KMS-11 (cell line): Measurements from ENCODE around the gene TUBB2B.

Source experiments
- H2AFZ ChIP-seq: fragments of 200-600 bp; sonication (generic); 2 replicates; pipeline ENCODE4 v1.6.1; 2016; ENCODE audit warnings: antibody characterized with exemption, mixed run types, low read depth
- H3K27ac ChIP-seq: fragments of 200-600 bp; sonication (generic); 2 replicates; pipeline ENCODE4 v1.6.1; 2016; ENCODE audit warnings: mild to moderate bottlenecking, mixed run types
- H3K27me3 ChIP-seq: fragments of 200-600 bp; sonication (generic); 2 replicates; pipeline ENCODE4 v1.6.1; 2017; ENCODE audit warnings: mild to moderate bottlenecking, low read depth, mixed run types, moderate library complexity; ENCODE audit not compliant: insufficient read depth
- H3K36me3 ChIP-seq: fragments of 200-600 bp; sonication (generic); 2 replicates; pipeline ENCODE4 v1.6.1; 2017; ENCODE audit warnings: mild to moderate bottlenecking, mixed run types; ENCODE audit not compliant: insufficient read depth
- H3K4me1 ChIP-seq: fragments of 200-600 bp; sonication (generic); 2 replicates; pipeline ENCODE4 v1.6.1; 2016; ENCODE audit warnings: mild to moderate bottlenecking, low read depth, mixed run types; ENCODE audit not compliant: poor library complexity, severe bottlenecking
- H3K4me2 ChIP-seq: fragments of 200-600 bp; sonication (generic); 2 replicates; pipeline ENCODE4 v1.7.0; 2016; ENCODE audit warnings: mild to moderate bottlenecking, mixed run types
- H3K4me3 ChIP-seq: fragments of 200-600 bp; sonication (generic); IDR thresholded peaks from 2 replicates; pipeline ENCODE4 v1.6.1; 2017; ENCODE audit warnings: low read depth, low read length, mixed read lengths; ENCODE audit not compliant: insufficient read depth
- H3K79me2 ChIP-seq: fragments of 200-600 bp; sonication (generic); 2 replicates; pipeline ENCODE4 v1.6.1; 2016; ENCODE audit warnings: low read depth, mixed run types; ENCODE audit not compliant: insufficient read depth
- H3K9ac ChIP-seq: fragments of 200-600 bp; sonication (generic); 2 replicates; pipeline ENCODE4 v1.6.1; 2016; ENCODE audit warnings: mild to moderate bottlenecking, mixed run types
- H4K20me1 ChIP-seq: fragments of 200-600 bp; sonication (generic); 2 replicates; pipeline ENCODE4 v1.6.1; 2016; ENCODE audit warnings: mild to moderate bottlenecking, mixed run types; ENCODE audit not compliant: insufficient read depth
- TF ChIP-seq, protein P1 (sequence below): fragments of 200-600 bp; sonication (generic); conservative IDR thresholded peaks from 2 replicates; pipeline ENCODE4 v1.6.1; 2017; ENCODE audit warnings: low read depth, mild to moderate bottlenecking, antibody characterized with exemption, low read length, moderate library complexity, mixed read lengths

Gene TUBB2B

DNA sequence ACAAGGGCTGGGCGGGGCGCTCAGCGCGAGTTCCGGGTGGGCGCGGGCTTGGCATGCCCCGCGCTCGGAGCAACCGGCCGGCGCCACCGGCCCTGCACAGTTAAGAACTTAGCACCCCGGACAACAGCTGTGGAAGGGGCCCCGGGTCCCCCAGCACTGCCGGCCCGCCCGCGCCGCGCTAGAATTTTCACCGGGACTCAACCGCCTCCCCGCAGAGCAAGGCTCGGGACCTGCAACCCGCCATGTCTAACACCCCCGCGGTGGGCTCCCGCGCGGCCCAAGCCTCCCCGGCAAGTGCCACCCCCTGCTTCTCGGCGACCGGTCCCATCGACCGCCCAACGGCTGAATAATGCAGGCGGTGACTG lies 26.1 kb upstream of the TUBB2B start:
- Histone ChIP-seq H3K4me3 (no peak overlapping the region), H3K27me3 (no peaks in the 10 kb centered on the region; the same call in 1 of the 2 replicates), H3K79me2 (no peaks in the 10 kb centered on the region), H3K27ac (no peak overlapping the region), H2AFZ (no peak overlapping the region), H3K9ac (no peak overlapping the region), H3K36me3 (no peaks in the 10 kb centered on the region), H3K4me1 (peaks cover 5% of the 10 kb centered on the region), H4K20me1 (no peaks in the 10 kb centered on the region), H3K4me2 (no peak overlapping the region)
- TF ChIP-seq, protein P1, sequence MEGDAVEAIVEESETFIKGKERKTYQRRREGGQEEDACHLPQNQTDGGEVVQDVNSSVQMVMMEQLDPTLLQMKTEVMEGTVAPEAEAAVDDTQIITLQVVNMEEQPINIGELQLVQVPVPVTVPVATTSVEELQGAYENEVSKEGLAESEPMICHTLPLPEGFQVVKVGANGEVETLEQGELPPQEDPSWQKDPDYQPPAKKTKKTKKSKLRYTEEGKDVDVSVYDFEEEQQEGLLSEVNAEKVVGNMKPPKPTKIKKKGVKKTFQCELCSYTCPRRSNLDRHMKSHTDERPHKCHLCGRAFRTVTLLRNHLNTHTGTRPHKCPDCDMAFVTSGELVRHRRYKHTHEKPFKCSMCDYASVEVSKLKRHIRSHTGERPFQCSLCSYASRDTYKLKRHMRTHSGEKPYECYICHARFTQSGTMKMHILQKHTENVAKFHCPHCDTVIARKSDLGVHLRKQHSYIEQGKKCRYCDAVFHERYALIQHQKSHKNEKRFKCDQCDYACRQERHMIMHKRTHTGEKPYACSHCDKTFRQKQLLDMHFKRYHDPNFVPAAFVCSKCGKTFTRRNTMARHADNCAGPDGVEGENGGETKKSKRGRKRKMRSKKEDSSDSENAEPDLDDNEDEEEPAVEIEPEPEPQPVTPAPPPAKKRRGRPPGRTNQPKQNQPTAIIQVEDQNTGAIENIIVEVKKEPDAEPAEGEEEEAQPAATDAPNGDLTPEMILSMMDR = no peak

DNA sequence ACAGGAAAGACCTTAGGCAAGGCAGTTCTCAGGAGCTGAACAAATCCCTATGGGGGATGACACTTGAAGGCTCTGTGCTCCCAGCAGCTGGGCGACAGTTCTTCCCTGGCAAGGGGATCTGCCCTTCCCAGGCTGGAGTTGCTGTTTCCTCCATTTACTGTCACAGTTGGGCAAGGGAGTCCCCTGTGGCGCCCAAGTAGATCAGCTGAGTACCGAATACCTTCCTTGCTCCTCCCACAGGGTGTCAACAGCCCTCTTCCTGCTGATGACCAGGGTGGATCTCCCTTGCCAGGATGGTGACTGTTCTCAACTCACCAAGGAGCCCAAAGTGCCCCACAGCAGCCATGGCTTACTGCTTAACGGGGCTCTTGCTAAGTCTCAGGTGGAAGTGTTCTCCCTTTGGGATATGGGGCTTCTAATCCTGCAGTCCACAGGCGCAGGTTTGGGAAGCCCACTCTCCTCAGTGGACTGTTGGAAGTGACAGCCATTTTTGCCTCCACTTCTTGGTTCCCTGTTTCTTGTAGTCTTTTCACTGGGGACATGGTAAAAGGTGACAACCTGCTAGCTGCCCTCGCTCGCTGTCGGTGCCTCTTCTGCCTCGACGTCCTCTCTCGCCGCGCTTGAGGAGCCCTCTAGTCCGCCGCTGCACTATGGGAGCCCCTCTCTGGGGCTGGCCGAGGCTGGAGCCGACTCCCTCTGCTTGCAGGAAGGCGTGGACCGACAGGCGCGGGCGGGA lies 25.6 kb upstream of the TUBB2B start:
- TF ChIP-seq, protein P1 = no peak
- Histone ChIP-seq H3K4me1 (no peaks in the 10 kb centered on the region), H2AFZ (no peak overlapping the region), H4K20me1 (no peaks in the 10 kb centered on the region), H3K4me3 (no peak overlapping the region), H3K36me3 (no peaks in the 10 kb centered on the region), H3K4me2 (no peak overlapping the region), H3K9ac (no peak overlapping the region), H3K79me2 (no peaks in the 10 kb centered on the region), H3K27me3 (no peaks in the 10 kb centered on the region; the same call in 1 of the 2 replicates), H3K27ac (no peak overlapping the region)

DNA sequence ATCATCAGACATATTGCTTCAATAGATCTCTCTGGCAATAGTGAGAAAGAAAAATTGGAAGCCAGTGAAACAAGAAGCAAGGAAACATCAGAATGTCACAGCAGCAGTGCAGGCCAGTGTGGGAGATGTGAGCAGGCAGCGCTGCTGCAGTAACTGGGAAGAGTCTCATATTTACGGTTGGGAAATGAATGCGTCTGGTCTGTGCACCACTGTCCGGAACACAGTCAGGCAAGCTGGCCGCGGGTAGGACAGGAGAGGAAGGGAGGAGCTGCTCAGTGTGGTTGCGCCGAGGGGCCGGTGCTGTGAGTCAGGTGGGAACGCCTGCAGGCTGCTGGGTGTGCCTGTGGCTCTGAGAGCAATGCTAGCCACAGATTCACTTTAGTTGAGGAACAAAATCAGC lies 24.9 kb upstream of the TUBB2B start:
- H3K4me1 ChIP-seq = no peaks in the 10 kb centered on the region
- H3K4me2 ChIP-seq = no peak overlapping the region
- no peak overlapping the region for H2AFZ ChIP-seq
- no peaks in the 10 kb centered on the region; the same call in 1 of the 2 replicates for H3K27me3 ChIP-seq
- H3K27ac ChIP-seq = no peak overlapping the region
- H3K4me3 ChIP-seq = no peak overlapping the region
- no peaks in the 10 kb centered on the region for H3K79me2 ChIP-seq
- no peaks in the 10 kb centered on the region for H3K36me3 ChIP-seq
- no peaks in the 10 kb centered on the region for H4K20me1 ChIP-seq
- no peak overlapping the region for H3K9ac ChIP-seq
- TF ChIP-seq, protein P1 = no peak

DNA sequence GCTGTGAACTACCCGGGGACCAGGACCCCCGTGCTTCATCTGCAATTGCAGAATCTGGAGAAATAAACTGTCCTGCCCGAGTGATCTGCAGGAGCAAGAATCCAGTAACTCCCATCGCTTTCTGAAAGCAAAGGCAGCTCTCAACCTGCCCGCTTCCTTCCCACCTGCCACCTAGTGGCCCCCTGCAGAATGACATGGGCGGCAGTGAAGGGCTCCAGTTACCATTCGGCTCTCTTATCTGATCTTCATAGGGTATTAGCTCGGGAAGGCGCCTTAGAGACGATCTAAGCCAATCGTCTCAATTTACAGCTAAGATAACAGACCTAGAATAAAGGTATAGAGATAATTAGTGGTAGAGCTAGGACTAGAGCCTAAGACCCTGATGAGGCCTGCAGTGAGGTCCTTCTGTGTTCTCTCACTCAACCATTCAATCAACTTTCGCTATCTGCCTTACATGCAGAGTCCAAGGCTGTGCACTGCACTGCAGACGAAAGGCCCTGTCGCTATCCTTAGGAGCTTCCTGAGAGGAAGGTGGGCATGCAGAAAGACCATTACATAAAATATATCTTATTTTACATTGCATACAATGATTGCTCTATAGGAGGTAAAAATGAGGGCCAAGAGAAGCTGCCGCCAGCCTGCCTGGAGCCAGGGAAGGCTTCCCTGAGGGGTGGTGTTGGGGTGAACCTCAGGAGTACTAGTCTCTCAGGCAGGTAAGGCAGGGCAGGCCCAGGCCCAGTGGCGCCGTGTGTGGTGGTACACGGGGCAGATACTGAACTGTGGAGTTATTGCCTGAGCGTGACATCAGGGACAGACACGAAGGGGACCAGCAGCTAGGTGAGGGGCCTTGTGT lies 24.2 kb upstream of the TUBB2B start:
- Histone ChIP-seq H3K9ac (no peak overlapping the region), H3K4me1 (no peaks in the 10 kb centered on the region), H3K36me3 (no peaks in the 10 kb centered on the region), H2AFZ (peak overlapping the region; percentile 53; the same call in 1 of the 2 replicates), H3K4me2 (peak overlapping the region; percentile 9; the same call in 1 of the 2 replicates), H3K79me2 (no peaks in the 10 kb centered on the region), H3K4me3 (no peak overlapping the region), H3K27ac (no peak overlapping the region), H3K27me3 (no peaks in the 10 kb centered on the region; the same call in 1 of the 2 replicates), H4K20me1 (no peaks in the 10 kb centered on the region)
- TF ChIP-seq, protein P1 = peak; percentile 95
